ENCODE results near the gene ZNG1C. TPM values are rescaled to one million over a fixed set of nuclear protein-coding genes. Genes with fewer than 3 reads are reported as not detected.
A peak's percentile ranks its signal among the peaks of the same experiment; 100 is the strongest.
"Not testable (repeated sequence)": the region's sequence is repeated elsewhere in the genome, so short reads cannot be mapped to it uniquely, and the experiment has no call there.

The ZNG1C gene
- total and polyA plus RNA-seq, 8 donors: 4.1 to 49.6 (median 8.6) TPM

GRCh38 chr9:68342265-68343025 is 100.7 kb downstream of the ZNG1C start:
- intact Hi-C loops (cut with DNase I; ENCODE audit: low total_unique reads); H3K4me1 ChIP-seq; H3K9me3 ChIP-seq; H3K27ac ChIP-seq; DNase-seq; H3K4me3 ChIP-seq; H3K27me3 ChIP-seq; H3K36me3 ChIP-seq: not testable (repeated sequence)
- TF ChIP-seq CTCF (IDR thresholded peaks at IDR 0.05): peak in 3 of 7 experiments; percentile 5 to 45 (median 5)
- 9 to 20% (median 12%) methylated on average over 4 to 7 of the region's 10 CpGs for WGBS, 5 donors

- H3K4me1 ChIP-seq; H3K36me3 ChIP-seq; DNase-seq; H3K9me3 ChIP-seq; H3K4me3 ChIP-seq; H3K27ac ChIP-seq; H3K27me3 ChIP-seq; intact Hi-C loops (cut with DNase I; ENCODE audit: low total_unique reads): not testable (repeated sequence)
- WGBS, 5 donors: 58 to 76% (median 64%) methylated on average over 3 of the region's 4 CpGs
Measured at GRCh38 chr9:68343242-68343641, 101.5 kb downstream of the ZNG1C start.

- peak in 1 of 2 donors; percentile 9 for DNase-seq
- H3K9me3 ChIP-seq; H3K27me3 ChIP-seq; H3K27ac ChIP-seq; H3K4me1 ChIP-seq; H3K4me3 ChIP-seq; intact Hi-C loops (cut with DNase I; ENCODE audit: low total_unique reads); H3K36me3 ChIP-seq: not testable (repeated sequence)
- WGBS, 5 donors: 49 to 70% (median 63%) methylated on average over 3 of the region's 4 CpGs
Measured at GRCh38 chr9:68343992-68344391, 102.2 kb downstream of the ZNG1C start.

Other genes starting within 250 kb of the ZNG1C start
- gene FOXD4L3, start 60.9 kb downstream of the ZNG1C start, total RNA-seq: not detected
- gene FOXD4L3, start 60.9 kb downstream of the ZNG1C start, polyA plus RNA-seq: not detected
- 100 to 1,000 TPM in 3 of 5 donors, 10 to 100 TPM in 2; 33.9 to 145 (median 104) TPM for gene PGM5, start 114.6 kb downstream of the ZNG1C start, total RNA-seq
- gene PGM5, start 114.6 kb downstream of the ZNG1C start, polyA plus RNA-seq: 10 to 100 TPM; 10.6 to 51.7 (median 11.9) TPM

Data from stomach (tissue), 9 donors.